Gastroesophageal sphincter (tissue), 4 donors: ENCODE measurements around the gene TMEM108. TPM values are rescaled to one million over a fixed set of nuclear protein-coding genes. Genes with fewer than 3 reads are reported as not detected.

Experiments used
- ATAC-seq: fragments of 150-250 bp; one replicate; pipeline ENCODE4 v1.9.1; 2016; ENCODE audit warnings: mild to moderate bottlenecking, moderate library complexity
- H3K27ac ChIP-seq, 4 donors: fragments of 200-600 bp; sonication (generic) in 3 of 4; 1 replicate in 3 of 4; 2 replicates in 1 of 4; pipeline ENCODE4 v1.5.1; 2016 to 2019
- H3K27me3 ChIP-seq: fragments of 200-600 bp; sonication (generic); one replicate; pipeline ENCODE4 v1.5.1; 2019
- H3K36me3 ChIP-seq, 2 donors: fragments of 200-600 bp; sonication (generic); one replicate each; pipeline ENCODE4 v1.5.1; 2019; ENCODE audit warnings: control low read depth in 1 of 2
- H3K4me1 ChIP-seq, 3 donors: fragments of 200-600 bp; sonication (generic); 1 replicate in 2 of 3; 2 replicates in 1 of 3; pipeline ENCODE4 v1.5.1; 2016 to 2019; ENCODE audit warnings: control low read depth in 2 of 3
- H3K4me3 ChIP-seq, 2 donors: fragments of 200-600 bp; sonication (generic); one replicate each; pipeline ENCODE4 v1.5.1; 2019; ENCODE audit warnings: mild to moderate bottlenecking in 1 of 2, moderate library complexity in 1 of 2
- H3K9me3 ChIP-seq, 3 donors: fragments of 200-600 bp; sonication (generic); one replicate each; pipeline ENCODE4 v1.5.1; 2017 to 2019; ENCODE audit warnings: control low read depth in 2 of 3
- EP300 ChIP-seq: sonication (generic); formaldehyde crosslinking; IDR thresholded peaks from one replicate; pipeline ENCODE4 v1.6.1; 2017; ENCODE audit warnings: antibody characterized with exemption, mild to moderate bottlenecking
- POLR2A ChIP-seq, 2 donors: fragments of 450-650 bp; IDR thresholded peaks; one replicate each; pipeline ENCODE4 v1.6.1; 2017; ENCODE audit warnings: antibody characterized with exemption in 2 of 2, mild to moderate bottlenecking in 2 of 2, moderate library complexity in 1 of 2
- POLR2AphosphoS5 ChIP-seq: sonication (generic); formaldehyde crosslinking; IDR thresholded peaks from one replicate; pipeline ENCODE4 v1.6.1; 2017; ENCODE audit warnings: antibody characterized with exemption
- WGBS, 2 donors: methylation state at CpG; one replicate each; pipeline ENCODE4 v1.1.5; 2018; ENCODE audit warnings: low coverage in 1 of 2; 5-methylcytosine and 5-hydroxymethylcytosine counted together
- total RNA-seq, 4 donors: library from RNA; depleted of rRNA; stranded (reverse); fragments of >200 nt; gene quantifications; one replicate each; pipeline ENCODE4 v1.1.0, GENCODE V29; 2016
- TF ChIP-seq, protein P1 (sequence below), 4 experiments: fragments of 200-600 bp in 2 of 4; fragments of 450-650 bp in 2 of 4; sonication (generic) in 1 of 4; IDR thresholded peaks; one replicate each; pipeline ENCODE4 v1.5.1; 2017 to 2019; ENCODE audit warnings: antibody characterized with exemption in 4 of 4, mild to moderate bottlenecking in 2 of 4, moderate library complexity in 2 of 4

TMEM108 gene
- total RNA-seq, 4 donors from 2014 or later: 2.7 to 7.3 (median 4.1) TPM

DNA sequence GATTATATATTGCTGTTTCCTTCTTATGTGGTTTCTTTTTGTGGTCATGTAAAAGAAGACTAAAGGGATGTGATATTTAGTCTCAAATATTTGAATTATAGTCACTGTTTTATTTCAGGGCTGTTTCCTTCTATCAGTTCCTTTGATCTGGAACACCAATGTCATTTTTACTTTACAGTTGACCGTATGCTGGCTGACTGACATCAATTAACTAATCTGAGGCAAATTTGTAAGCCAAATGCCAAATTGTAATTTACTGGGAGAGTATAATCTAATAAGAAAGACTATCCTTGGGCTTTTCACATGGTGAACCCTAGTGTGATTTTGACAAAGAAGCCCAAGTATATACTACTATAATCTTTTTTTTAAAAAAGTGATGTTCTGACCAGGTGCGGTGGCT, 87.6 kb downstream of the TMEM108 start:
- no peak for ATAC-seq

DNA sequence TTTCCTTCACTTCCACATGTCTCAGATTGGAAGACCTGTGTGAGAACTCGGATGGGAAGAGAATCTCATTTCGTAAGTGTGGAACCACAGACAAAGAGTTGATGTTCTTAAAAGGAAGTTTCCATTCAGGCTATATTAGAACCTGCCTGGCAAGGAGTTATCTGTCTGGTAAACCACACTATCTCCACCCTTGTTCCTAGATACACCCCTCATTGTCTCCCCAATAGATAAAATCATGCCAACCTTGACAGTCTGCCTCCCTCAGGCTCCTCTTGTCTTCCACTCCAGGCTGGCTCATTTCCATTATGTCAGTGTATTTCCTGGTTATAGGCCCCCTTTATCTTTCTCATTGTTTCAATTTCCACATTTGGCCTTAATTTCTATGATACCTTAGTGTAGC, 89.2 kb downstream of the TMEM108 start:
- Histone ChIP-seq H3K4me1 (peaks cover 0 to 16% (median 0%) of the 10 kb centered on the region in 3 donors), H3K27me3 (no peaks in the 10 kb centered on the region), H3K4me3 (no peak overlapping the region), H3K36me3 (no peaks in the 10 kb centered on the region), H3K27ac (no peak overlapping the region), H3K9me3 (no peaks in the 10 kb centered on the region)
- TF ChIP-seq POLR2AphosphoS5 (no peak), POLR2A (IDR thresholded peaks at IDR 0.05) (no peak), EP300 (no peak)
- no peak for ATAC-seq
- WGBS, 2 donors: 79 to 82% methylated on average over 2 of the region's 2 CpGs

More for the DNA sequence above, 87.6 kb downstream of the TMEM108 start:
- H3K36me3 ChIP-seq: no peaks in the 10 kb centered on the region
- no peaks in the 10 kb centered on the region for H3K27me3 ChIP-seq
- no peak overlapping the region for H3K27ac ChIP-seq
- no peak overlapping the region for H3K4me3 ChIP-seq
- H3K4me1 ChIP-seq: peaks cover 0 to 16% (median 0%) of the 10 kb centered on the region in 3 donors
- WGBS, 2 donors: 91% methylated on average over 2 of the region's 2 CpGs; no CpG with 5 or more reads in 1 of the 2 donors
- H3K9me3 ChIP-seq: no peaks in the 10 kb centered on the region
- no peak for TF ChIP-seq POLR2AphosphoS5
- no peak for TF ChIP-seq EP300
- TF ChIP-seq, protein P1, sequence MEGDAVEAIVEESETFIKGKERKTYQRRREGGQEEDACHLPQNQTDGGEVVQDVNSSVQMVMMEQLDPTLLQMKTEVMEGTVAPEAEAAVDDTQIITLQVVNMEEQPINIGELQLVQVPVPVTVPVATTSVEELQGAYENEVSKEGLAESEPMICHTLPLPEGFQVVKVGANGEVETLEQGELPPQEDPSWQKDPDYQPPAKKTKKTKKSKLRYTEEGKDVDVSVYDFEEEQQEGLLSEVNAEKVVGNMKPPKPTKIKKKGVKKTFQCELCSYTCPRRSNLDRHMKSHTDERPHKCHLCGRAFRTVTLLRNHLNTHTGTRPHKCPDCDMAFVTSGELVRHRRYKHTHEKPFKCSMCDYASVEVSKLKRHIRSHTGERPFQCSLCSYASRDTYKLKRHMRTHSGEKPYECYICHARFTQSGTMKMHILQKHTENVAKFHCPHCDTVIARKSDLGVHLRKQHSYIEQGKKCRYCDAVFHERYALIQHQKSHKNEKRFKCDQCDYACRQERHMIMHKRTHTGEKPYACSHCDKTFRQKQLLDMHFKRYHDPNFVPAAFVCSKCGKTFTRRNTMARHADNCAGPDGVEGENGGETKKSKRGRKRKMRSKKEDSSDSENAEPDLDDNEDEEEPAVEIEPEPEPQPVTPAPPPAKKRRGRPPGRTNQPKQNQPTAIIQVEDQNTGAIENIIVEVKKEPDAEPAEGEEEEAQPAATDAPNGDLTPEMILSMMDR (IDR thresholded peaks at IDR 0.05): no peak
- no peak for TF ChIP-seq POLR2A (IDR thresholded peaks at IDR 0.05)

DNA sequence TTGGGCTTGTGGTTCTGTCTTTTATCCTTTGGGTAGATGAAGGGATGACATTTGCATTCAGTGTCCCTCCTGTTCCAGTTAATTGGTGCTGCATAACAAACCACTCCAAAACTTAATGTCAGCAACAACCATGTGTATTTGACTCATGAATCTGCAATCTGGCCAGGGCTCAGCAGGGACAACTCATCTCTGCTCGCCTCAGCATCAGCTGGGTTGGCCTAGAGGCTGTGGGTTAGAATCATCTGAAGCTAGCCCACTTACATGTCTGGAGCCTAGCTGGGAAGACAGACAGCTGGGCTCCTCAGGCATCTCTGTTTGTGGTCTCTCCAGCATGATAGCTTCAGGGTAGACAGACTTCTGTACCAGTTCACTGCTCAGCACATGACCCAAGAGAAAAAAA, 92.0 kb downstream of the TMEM108 start:
- no CpG with 5 or more reads among the region's 1 CpG for WGBS, 2 donors
- no peaks in the 10 kb centered on the region for H3K4me1 ChIP-seq
- H3K27ac ChIP-seq: no peak overlapping the region
- no peak overlapping the region for H3K4me3 ChIP-seq
- H3K9me3 ChIP-seq: no peaks in the 10 kb centered on the region
- TF ChIP-seq EP300: no peak
- TF ChIP-seq, protein P1 (IDR thresholded peaks at IDR 0.05): no peak
- no peak for TF ChIP-seq POLR2AphosphoS5
- TF ChIP-seq POLR2A (IDR thresholded peaks at IDR 0.05): no peak
- H3K27me3 ChIP-seq: no peaks in the 10 kb centered on the region
- no peaks in the 10 kb centered on the region for H3K36me3 ChIP-seq
- ATAC-seq: no peak

DNA sequence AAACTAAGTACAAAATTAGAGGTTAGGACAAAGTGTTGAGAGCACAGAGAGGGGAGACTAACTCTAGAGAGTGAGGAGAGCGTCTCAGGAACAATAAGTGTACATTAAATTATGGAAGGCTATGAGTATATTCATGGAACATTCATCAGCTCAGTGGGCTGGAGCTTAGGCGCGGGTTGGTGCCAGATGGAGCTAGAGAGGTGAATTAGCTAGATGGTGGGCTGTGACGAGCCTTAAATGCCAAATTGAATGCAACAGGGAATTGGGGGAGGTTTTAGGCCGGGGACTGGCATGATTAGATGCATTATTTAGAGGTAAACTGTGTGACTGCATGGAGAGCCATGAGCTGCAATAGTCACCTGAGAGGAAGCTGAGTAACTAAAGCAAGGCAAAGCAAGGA, 97.1 kb downstream of the TMEM108 start:
- no peaks in the 10 kb centered on the region for H3K9me3 ChIP-seq
- ATAC-seq: no peak
- H3K27me3 ChIP-seq: no peaks in the 10 kb centered on the region
- 70 to 84% methylated on average over 3 to 5 of the region's 5 CpGs for WGBS, 2 donors
- TF ChIP-seq POLR2AphosphoS5 (no peak), EP300 (no peak)
- TF ChIP-seq, protein P1 (IDR thresholded peaks at IDR 0.05): no peak
- no peak overlapping the region for H3K27ac ChIP-seq
- H3K4me1 ChIP-seq: peaks cover 0 to 4% (median 2%) of the 10 kb centered on the region in 3 donors
- H3K36me3 ChIP-seq: no peaks in the 10 kb centered on the region
- no peak overlapping the region for H3K4me3 ChIP-seq

DNA sequence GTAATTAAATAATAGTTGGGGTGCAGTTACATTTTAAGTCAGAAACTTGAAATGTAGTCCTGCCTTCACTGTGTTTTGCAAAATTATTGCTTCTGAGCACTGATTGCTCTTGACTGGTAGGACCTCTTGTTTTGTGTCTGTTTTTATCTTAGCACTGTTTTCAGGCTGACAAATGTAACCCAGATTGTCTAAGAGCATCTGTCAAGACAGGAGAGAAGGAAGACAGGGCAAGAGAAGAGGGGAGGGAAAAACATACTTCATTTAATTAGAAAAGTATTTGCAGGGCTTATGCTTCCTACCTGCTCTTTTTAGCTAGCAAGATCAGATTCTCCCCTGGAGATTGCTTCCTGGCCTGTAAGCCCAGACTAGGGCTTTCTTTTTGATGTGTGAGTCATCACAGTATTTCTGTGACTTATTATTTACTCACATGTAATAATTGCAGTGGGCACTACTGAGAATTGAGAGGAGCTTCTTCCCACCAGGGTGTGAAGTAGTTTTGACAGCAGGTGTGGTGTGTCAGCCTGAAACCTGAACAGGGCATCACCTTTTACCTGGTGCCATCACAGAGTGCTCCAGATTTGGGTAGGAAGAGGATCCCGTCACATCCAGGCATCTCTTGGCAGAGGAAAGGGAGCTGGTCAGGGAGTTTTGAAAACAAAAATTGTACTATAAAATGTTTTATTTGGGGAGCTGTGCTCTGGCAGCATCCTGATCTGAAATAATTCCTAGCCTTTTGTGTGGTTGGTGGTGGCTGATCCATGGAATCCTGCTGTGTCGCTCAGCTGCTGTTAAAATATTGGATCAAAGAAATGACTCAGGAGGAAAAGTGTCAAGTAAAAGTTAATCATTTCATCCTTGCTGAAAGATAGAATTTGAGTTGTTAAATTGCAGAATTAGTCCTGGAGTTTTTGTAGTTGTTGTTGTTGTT, 98.2 kb downstream of the TMEM108 start:
- no peaks in the 10 kb centered on the region for H3K36me3 ChIP-seq
- H3K9me3 ChIP-seq: no peaks in the 10 kb centered on the region
- H3K27ac ChIP-seq: no peak overlapping the region
- peaks cover 0 to 4% (median 2%) of the 10 kb centered on the region in 3 donors for H3K4me1 ChIP-seq
- no peak overlapping the region for H3K4me3 ChIP-seq
- H3K27me3 ChIP-seq: no peaks in the 10 kb centered on the region
- no peak for ATAC-seq
- WGBS, 2 donors: 100% methylated on average over 1 to 2 of the region's 2 CpGs
- no peak for TF ChIP-seq EP300
- no peak for TF ChIP-seq POLR2A (IDR thresholded peaks at IDR 0.05)
